NT2/D1 (cell line): Measurements from ENCODE around the gene PODXL2.
A peak's percentile ranks its signal among the peaks of the same experiment; 100 is the strongest.

Source experiments
- DNase-seq: peaks from one replicate; pipeline ENCODE4 v3.0.0-alpha.2; 2011; ENCODE audit warnings: low read depth, low spot score
- H3K27me3 ChIP-seq: 2 replicates; pipeline ENCODE4 v1.6.0; 2011; ENCODE audit warnings: mild to moderate bottlenecking; ENCODE audit not compliant: insufficient read length, insufficient read depth
- H3K36me3 ChIP-seq: 2 replicates; pipeline ENCODE4 v1.6.1; 2011; ENCODE audit warnings: mild to moderate bottlenecking, low read length, mixed read lengths; ENCODE audit not compliant: insufficient read depth, insufficient read length
- H3K4me1 ChIP-seq: 2 replicates; pipeline ENCODE4 v1.5.1; 2011; ENCODE audit not compliant: insufficient read depth, insufficient read length
- H3K4me3 ChIP-seq: 2 replicates; pipeline ENCODE4 v1.5.1; 2011; ENCODE audit warnings: low read depth; ENCODE audit not compliant: insufficient read length
- H3K9ac ChIP-seq: 2 replicates; pipeline ENCODE4 v1.6.0; 2011; ENCODE audit warnings: low read depth; ENCODE audit not compliant: insufficient read length
- H3K9me3 ChIP-seq: 2 replicates; pipeline ENCODE4 v1.5.1; 2011; ENCODE audit warnings: mild to moderate bottlenecking, low read length; ENCODE audit not compliant: insufficient read depth
- SUZ12 ChIP-seq: IDR thresholded peaks from 2 replicates; pipeline ENCODE4 v1.6.1; 2011; ENCODE audit not compliant: insufficient read length, insufficient read depth; ENCODE audit errors: extremely low read depth
- YY1 ChIP-seq: IDR thresholded peaks from 2 replicates; pipeline ENCODE4 v1.6.1; 2011; ENCODE audit not compliant: insufficient read length, insufficient read depth
- ZNF274 ChIP-seq: IDR thresholded peaks from 2 replicates; pipeline ENCODE4 v1.6.1; 2011; ENCODE audit warnings: mild to moderate bottlenecking, low read depth, low read length

Gene PODXL2, protein sequence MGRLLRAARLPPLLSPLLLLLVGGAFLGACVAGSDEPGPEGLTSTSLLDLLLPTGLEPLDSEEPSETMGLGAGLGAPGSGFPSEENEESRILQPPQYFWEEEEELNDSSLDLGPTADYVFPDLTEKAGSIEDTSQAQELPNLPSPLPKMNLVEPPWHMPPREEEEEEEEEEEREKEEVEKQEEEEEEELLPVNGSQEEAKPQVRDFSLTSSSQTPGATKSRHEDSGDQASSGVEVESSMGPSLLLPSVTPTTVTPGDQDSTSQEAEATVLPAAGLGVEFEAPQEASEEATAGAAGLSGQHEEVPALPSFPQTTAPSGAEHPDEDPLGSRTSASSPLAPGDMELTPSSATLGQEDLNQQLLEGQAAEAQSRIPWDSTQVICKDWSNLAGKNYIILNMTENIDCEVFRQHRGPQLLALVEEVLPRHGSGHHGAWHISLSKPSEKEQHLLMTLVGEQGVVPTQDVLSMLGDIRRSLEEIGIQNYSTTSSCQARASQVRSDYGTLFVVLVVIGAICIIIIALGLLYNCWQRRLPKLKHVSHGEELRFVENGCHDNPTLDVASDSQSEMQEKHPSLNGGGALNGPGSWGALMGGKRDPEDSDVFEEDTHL

DNA sequence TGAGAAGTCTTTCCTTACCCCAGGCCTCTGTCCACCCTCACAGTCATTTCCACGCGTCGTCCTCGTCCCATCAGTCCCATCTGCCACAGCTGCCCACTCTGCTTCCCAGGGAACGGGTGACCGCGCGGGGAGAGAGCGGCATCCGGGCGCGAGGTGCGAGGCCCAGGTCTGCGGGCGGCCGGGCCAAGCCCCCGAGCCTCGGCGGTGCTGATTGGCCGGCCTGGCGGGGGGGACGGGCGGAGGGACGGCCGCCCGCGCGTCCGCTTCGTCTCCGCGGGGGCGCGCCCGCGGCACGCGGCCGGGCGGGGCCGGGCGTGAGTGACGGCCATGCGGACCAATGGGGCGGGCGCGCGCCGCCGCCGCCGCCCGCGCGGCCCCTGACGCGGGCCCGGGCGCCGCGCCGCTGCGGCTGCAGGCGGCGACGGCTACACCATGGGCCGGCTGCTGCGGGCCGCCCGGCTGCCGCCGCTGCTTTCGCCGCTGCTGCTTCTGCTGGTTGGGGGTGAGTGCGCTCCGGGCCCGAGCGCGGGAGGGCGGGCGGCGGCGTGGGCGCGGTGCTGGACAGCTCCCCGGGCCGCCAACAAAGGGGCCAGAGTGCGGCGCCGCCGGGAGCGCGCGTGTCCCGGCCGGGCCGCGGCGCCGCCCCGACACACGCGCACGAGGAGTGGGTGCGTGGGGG is at the start of gene PODXL2:
PODXL2 (plus strand) TSS at position 398 of the 679 bp plus-strand sequence; CDS start at position 433, 35 bp downstream.
- DNase-seq: peak; percentile 52
- TF ChIP-seq YY1 (no peak), SUZ12 (no peak), ZNF274 (no peak)
- Histone ChIP-seq H3K9ac (peak within 1 kb of the TSS; percentile 73), H3K4me1 (peaks cover 7% of the 10 kb centered on the region), H3K4me3 (peak within 1 kb of the TSS; percentile 49), H3K36me3 (no peaks in the 10 kb centered on the region), H3K9me3 (peaks cover 7% of the 10 kb centered on the region; the same call in 1 of the 2 replicates), H3K27me3 (peaks cover 47% of the 10 kb centered on the region)

DNA sequence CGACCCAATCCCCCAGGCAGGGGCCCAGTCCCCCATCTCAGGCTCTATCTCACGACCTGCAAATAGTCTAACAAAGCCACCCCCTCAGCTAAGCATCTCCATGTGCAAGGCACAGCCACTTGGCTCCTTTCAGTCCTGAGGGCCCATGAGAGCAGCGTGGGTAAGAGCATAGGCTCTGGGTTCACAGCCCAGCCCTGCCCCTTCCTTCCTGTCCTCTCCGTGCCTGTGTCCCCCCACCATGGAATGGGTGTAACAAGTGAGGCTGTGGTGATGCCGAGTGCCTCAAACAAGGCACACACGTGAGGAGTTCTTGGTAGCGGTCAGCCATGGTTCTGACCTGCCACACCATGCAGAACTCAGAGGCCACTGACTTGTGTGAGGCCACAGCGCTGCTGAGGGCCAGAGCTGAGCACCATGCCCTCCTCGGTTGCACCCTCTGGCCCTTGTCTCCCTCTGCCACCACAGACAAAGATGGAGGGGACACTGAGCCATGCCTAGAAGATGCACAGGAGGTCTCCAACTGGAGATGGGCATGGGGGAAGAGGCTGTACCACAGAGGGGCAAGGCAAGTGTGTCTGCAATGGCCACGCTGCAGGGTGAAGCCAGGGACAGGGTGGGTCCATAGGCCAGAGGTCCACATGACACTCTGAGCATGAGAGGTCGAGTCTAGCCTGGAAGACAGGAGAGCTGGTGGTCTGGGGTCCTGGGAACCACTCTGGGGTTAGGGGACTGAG is 48.5 kb upstream of the PODXL2 start:
- H3K36me3 ChIP-seq: peaks cover 67% of the 10 kb centered on the region
- DNase-seq: no peak

DNA sequence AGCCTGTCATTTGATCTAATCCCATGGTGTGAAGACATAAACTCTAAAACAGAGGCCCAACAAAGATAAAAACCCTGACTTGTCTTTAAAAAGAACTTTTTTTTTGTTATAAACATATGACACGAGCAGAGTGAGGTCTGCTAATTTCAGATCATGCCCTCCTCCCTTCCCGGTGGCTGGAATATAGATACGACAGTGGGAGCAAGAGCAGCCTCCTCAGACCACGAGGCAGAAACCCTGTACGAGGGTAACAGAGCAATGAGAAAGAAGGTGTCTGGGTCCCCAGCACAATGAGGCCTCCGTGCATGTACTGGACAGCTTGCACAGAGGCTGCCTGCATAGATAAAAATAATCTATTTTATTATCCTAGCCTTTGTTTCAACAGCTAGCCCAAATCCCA is 44.3 kb upstream of the PODXL2 start:
- no peak for TF ChIP-seq YY1
- no peak for TF ChIP-seq SUZ12
- no peak for TF ChIP-seq ZNF274
- no peak for DNase-seq
- peaks cover 11% of the 10 kb centered on the region for H3K4me1 ChIP-seq
- peaks cover 2% of the 10 kb centered on the region for H3K27me3 ChIP-seq
- peaks cover 53% of the 10 kb centered on the region for H3K36me3 ChIP-seq
- H3K9ac ChIP-seq: no peak overlapping the region
- H3K9me3 ChIP-seq: no peaks in the 10 kb centered on the region
- no peak overlapping the region for H3K4me3 ChIP-seq

More for the DNA sequence above, 48.5 kb upstream of the PODXL2 start:
- TF ChIP-seq SUZ12 (no peak), YY1 (no peak), ZNF274 (no peak)
- Histone ChIP-seq H3K27me3 (no peaks in the 10 kb centered on the region), H3K4me1 (peaks cover 7% of the 10 kb centered on the region), H3K9ac (no peak overlapping the region), H3K4me3 (no peak overlapping the region), H3K9me3 (no peaks in the 10 kb centered on the region)

DNA sequence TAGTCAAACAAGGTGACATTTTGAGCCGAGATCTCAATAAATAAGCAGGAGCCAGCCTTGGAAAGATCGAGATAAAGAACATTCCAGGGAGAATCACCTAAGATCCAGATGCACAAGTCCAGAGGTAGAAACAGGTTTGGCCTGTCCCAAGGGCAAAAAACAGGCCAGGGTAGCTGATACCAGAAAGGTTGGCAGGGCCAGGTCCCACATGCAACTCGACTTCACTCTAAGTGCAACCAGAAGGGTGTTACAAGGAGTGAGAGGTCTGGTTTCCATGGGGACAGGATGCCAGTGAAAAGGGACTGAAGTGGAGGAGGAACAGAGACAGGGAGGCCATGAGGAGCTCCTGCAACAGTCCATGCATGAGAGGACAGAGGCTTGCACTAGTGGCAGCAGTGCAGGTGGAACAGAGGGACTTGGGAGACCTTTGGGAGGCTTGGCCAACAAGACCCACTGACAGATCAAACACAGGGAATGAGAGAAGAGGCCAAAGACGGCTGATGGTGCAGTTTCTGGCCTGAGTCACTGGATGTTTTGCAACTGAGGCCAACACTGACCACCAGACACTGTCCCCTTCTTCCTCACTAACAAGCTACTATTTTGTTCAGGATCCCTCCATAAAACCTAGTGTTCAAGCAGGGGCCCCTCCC is 43.7 kb upstream of the PODXL2 start:
- Histone ChIP-seq H3K36me3 (peaks cover 47% of the 10 kb centered on the region), H3K4me1 (peaks cover 7% of the 10 kb centered on the region), H3K4me3 (no peak overlapping the region), H3K9ac (no peak overlapping the region), H3K9me3 (no peaks in the 10 kb centered on the region), H3K27me3 (peaks cover 3% of the 10 kb centered on the region)
- DNase-seq: no peak
- TF ChIP-seq SUZ12 (no peak), YY1 (no peak), ZNF274 (no peak)

DNA sequence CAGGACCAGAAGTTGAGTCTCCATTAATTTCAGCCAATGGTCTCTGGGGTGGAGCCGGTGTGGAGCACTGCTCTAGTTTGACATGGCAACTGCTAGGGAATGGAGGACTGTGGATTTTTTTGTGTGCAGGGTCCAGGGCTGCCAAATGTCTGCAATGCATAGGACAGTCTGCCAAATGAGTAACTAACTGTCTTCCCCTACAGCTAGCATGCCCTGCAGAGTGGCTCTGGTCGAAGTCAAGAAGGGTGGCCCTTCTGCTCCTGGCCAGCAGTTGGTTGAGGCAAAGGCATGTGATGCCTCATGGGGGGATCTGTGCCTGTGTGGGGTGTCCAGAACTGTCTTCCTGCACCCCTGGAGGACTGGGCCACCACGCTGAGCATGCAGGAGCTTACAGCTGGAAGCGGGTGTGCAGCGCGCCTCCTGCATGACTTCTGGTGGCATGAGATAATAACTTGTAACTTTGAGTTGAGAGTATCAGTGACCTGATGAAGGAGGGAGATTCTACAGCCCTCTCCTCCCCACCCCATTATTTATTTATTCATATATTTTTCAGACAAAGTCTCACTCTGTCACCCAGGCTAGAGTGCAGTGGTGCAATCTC is 43.1 kb upstream of the PODXL2 start:
- peaks cover 6% of the 10 kb centered on the region for H3K4me1 ChIP-seq
- H3K9ac ChIP-seq: no peak overlapping the region
- peaks cover 3% of the 10 kb centered on the region for H3K27me3 ChIP-seq
- H3K36me3 ChIP-seq: peaks cover 42% of the 10 kb centered on the region
- DNase-seq: no peak
- H3K9me3 ChIP-seq: no peaks in the 10 kb centered on the region
- H3K4me3 ChIP-seq: no peak overlapping the region
- no peak for TF ChIP-seq SUZ12
- no peak for TF ChIP-seq YY1
- TF ChIP-seq ZNF274: no peak

DNA sequence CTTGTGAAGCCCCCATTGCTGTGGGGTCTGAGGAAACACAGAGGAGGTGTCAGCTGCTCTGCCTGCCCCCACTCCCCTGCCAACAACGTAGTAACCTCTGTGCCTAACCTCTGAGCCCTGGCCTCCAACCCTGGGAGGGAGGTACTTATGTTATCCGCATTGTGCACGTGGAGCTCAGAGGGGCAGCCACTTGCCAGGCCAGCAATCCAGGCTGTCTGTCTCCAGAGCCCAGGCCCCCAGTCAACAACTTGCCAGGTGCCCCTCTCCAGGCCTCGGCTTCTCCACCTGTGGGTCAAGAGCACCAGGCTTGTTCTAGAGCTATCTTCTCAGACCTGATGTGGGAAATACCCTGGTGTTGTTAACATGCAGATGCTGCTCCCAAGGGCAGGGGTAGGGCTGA is 41.1 kb upstream of the PODXL2 start:
- no peak for DNase-seq
- Histone ChIP-seq H3K9me3 (no peaks in the 10 kb centered on the region), H3K9ac (no peak overlapping the region), H3K4me1 (peaks cover 11% of the 10 kb centered on the region), H3K27me3 (peaks cover 3% of the 10 kb centered on the region), H3K36me3 (peaks cover 37% of the 10 kb centered on the region), H3K4me3 (no peak overlapping the region)
- TF ChIP-seq ZNF274: no peak
